ENCODE measurements around the gene LRP8.

Gene LRP8

DNA sequence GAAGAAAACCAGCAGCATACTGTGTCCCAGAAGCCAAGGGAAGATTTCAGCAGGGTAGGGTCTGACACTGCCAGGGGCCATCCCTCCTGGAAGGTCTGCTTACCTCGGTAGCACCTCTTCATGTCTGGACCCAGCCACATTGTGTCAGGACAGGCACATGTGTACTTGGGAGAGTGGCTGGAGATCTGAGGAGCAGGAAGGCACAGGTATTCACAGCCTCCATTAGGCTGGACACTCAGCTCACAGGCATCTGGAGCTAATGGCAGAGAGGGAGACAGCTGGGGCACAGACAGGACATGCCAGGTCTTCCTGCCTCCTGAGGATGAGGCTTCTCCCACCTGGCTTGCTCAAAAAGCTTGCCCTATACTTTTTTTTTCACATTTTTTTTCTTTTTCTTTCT is 69.7 kb downstream of the LRP8 start:
- H3K36me3 ChIP-seq (ENCODE audit: insufficient read depth, low read length): peaks cover 65% of the 10 kb centered on the region
- no peaks in the 10 kb centered on the region for H3K4me1 ChIP-seq (ENCODE audit: insufficient read depth, low read length)
- no peaks in the 10 kb centered on the region for H3K9me3 ChIP-seq (ENCODE audit: control insufficient read depth, insufficient read depth, low read length)
- no peak overlapping the region for H3K9ac ChIP-seq (ENCODE audit: low read depth, low read length)

DNA sequence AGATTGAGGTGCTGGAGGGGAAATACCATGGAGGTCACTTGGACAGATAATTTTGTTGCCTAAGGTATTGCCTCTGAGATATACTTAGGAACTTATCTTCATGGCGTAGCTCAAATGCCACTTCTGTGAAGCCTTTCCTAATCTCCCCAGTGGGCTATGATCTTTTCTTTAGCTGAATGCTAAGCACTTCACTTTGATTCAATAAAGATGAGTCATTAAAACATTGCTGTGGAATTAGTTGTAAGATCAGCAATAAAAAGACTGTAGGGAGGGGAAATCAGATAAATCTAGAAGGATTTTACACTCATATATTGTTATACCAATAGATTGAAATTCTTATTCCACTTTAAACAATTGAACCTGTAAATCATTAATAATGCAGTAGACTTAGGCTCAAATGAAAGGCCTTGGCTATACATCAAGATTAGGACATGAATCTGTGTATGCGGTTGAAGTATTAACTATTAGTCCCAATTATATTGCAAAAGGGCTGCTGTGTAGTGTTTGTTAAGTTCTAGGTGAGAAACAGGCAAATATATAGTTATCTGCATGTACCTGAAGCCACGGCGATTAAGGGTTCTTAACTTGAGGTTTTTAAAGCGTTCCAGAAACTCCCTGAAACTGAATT is 70.3 kb downstream of the LRP8 start:
- no peaks in the 10 kb centered on the region for H3K4me1 ChIP-seq (ENCODE audit: insufficient read depth, low read length)
- no peaks in the 10 kb centered on the region for H3K9me3 ChIP-seq (ENCODE audit: control insufficient read depth, insufficient read depth, low read length)
- no peak overlapping the region for H3K9ac ChIP-seq (ENCODE audit: low read depth, low read length)
- H3K36me3 ChIP-seq (ENCODE audit: insufficient read depth, low read length): peaks cover 59% of the 10 kb centered on the region

DNA sequence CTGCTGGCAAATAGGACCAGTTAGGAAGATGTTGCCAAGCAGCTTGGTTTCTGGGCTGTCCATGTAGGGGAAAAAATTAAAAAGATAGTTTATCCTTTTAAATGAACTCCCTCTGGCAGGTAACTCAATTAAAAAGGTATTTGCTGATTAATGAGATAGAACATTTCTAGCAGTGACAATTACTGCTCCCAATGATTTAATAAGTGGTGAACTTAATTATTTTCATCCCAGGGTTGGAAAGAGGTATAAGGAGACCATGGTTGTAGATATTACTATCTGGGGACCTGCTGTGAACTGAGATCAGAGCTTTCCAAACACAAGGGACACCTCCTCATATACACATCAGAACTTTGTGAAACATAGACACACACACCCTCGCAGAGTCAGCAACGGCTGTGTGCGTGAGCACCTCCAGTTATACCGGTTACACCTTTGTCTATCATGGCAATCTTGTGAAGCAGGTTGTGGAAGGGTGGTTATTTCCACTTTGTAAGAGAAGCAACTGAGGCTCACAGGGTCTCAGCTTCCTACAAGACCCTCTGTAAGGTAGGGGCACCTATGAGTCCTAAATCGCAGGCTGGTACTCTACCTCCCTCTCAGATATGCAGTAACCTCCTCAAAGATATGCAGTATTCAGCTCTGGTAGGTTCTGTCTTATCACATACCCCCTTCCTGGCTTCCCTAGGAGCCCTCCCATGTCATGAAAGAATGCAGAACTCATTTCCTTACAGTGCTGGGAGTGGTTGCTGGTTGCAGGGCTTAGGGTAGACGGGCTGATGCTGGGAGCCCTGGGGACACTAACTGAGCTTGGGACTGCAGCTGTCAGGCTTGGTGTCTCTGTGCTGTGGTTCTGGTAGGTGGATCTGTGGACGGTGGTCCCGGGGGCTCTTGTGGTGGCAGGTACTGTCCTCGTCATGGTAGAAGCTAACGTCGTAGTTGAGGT is 71.1 kb downstream of the LRP8 start:
- H3K36me3 ChIP-seq (ENCODE audit: insufficient read depth, low read length): peaks cover 53% of the 10 kb centered on the region
- H3K9me3 ChIP-seq (ENCODE audit: control insufficient read depth, insufficient read depth, low read length): no peaks in the 10 kb centered on the region
- H3K9ac ChIP-seq (ENCODE audit: low read depth, low read length): no peak overlapping the region
- H3K4me1 ChIP-seq (ENCODE audit: insufficient read depth, low read length): no peaks in the 10 kb centered on the region

DNA sequence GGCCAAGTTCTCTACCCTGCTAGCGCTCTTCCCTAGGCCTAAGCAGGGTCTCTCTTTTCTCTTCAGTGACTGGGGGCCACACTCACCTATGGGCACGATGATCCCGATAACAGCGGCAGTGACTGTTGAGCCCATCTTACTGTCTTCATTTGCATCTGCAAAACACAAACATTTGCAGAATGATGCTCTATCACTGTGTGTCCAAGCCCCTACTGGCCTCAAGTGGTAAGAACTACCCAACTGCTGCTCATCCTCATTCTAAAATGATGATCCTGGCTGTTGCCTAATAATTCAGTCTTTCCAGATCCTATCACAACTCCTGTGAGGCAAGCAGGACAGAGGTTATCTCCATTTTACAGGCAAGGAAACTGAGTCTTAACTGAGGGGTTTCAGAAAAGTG is 72.8 kb downstream of the LRP8 start:
- peaks cover 43% of the 10 kb centered on the region for H3K36me3 ChIP-seq (ENCODE audit: insufficient read depth, low read length)
- no peaks in the 10 kb centered on the region for H3K9me3 ChIP-seq (ENCODE audit: control insufficient read depth, insufficient read depth, low read length)
- no peak overlapping the region for H3K9ac ChIP-seq (ENCODE audit: low read depth, low read length)

DNA sequence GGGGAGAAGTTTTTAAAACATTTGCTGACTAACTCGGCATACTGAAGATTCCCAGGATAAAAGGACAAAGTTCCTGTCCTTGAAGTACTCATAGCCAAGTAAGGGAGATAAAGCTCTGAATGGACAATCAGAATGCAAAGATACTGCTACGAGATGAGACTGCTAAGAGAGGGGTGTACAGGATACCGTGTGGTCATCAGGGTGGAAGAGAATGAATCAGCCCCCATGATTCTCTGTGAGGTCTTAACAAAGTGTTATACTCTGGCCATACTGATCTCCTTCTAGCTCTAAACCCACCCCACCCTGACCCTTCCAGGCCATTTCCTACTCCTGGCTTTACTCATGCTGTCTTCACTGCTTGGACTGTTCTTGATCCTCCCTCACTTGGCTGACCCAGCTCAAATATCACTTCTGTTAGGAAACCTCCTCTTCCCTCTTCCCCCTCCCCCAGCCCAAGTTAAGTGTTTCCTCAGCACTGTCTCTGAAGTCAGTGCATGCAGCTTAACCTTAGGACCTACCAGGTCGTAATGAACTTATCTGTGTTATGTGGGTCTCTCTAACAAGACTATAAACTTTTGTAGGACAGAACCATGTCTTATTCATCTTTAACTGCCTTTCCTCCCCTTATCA is 73.7 kb downstream of the LRP8 start:
- Histone ChIP-seq H3K4me1 (ENCODE audit: insufficient read depth, low read length) (no peaks in the 10 kb centered on the region), H3K9me3 (ENCODE audit: control insufficient read depth, insufficient read depth, low read length) (no peaks in the 10 kb centered on the region), H3K36me3 (ENCODE audit: insufficient read depth, low read length) (peaks cover 40% of the 10 kb centered on the region), H3K9ac (ENCODE audit: low read depth, low read length) (no peak overlapping the region)

More for the DNA sequence above, 72.8 kb downstream of the LRP8 start:
- no peaks in the 10 kb centered on the region for H3K4me1 ChIP-seq (ENCODE audit: insufficient read depth, low read length)

DNA sequence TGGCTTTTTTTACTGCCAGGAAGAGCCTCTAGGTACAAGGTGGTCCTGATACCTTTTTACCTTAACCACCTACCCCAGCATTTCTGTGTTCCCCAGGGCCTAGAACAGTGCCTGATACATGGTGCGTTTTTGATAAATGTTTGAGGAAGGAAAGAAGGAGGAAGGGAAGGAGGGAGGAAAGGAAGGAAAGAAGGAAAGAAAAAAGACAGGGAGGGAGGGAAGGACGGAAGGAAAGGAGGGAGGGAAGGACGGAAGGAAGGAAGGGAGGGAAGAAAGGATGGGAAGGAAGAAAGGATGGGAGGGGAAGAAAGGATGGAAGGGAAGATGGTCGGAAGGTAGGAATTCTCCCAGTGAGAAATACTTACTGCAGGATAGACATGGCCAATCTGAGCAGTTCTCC is 77.5 kb downstream of the LRP8 start:
- Histone ChIP-seq H3K4me1 (ENCODE audit: insufficient read depth, low read length) (no peaks in the 10 kb centered on the region), H3K9me3 (ENCODE audit: control insufficient read depth, insufficient read depth, low read length) (no peaks in the 10 kb centered on the region), H3K9ac (ENCODE audit: low read depth, low read length) (no peak overlapping the region), H3K36me3 (ENCODE audit: insufficient read depth, low read length) (peaks cover 34% of the 10 kb centered on the region)

DNA sequence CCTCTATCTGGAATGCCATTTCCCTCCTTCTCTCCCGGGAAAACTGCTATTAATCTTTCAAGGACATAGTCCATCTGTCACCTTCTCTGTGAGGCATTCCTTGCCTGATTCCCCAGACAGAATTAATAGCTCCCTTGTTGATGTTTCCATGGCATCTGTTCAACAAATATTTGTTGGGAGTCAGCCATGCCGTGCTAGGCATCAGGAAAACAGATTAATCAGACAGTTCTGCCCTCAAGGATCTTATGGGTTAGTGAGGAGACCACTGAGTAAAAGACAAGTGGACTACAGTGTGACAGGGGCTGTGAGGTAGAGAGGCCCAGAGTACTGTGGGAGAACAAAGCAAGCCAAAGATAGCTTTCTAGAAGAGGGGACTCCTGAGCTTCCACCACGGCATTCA is 78.2 kb downstream of the LRP8 start:
- Histone ChIP-seq H3K4me1 (ENCODE audit: insufficient read depth, low read length) (no peaks in the 10 kb centered on the region), H3K9ac (ENCODE audit: low read depth, low read length) (no peak overlapping the region), H3K36me3 (ENCODE audit: insufficient read depth, low read length) (peaks cover 27% of the 10 kb centered on the region), H3K9me3 (ENCODE audit: control insufficient read depth, insufficient read depth, low read length) (no peaks in the 10 kb centered on the region)

DNA sequence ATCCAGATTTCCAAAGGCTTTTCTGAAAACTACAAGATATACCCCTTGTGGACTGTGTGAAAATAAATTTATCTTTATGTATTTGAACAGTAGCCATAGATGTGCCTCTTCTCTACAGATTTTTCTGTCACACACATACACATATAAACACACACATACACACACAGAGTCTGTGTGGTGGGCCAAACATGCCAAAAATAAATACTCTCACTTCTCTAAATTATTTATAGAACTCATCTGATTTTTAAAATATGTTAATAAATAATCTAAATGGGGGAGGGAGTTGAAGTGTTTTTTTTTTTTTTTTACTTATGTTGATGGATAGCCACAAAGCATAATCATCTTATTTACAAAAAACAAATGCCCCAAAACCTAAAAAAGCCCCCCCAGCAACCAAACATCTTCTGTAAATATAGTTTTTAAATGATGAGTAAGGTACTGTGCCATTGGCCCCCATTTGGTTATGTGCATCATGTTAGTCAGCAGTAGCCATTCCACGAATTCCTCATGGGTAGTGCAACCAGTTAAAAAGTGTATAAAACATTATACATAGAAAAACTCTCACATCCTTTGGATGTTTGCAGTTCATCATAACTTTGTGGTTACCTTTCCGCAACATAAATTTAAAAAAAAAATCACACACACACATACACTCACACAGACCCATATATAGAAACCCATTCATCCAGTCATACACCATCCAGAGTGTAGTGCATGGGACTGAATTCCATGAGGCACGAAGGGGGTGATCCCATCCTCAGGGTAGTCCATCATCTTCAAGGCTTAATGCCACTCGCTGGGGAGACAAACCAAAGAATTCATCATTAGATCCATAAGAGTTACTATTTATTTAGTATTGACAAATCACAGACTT is 81.4 kb downstream of the LRP8 start:
- H3K4me1 ChIP-seq (ENCODE audit: insufficient read depth, low read length): no peaks in the 10 kb centered on the region
- H3K36me3 ChIP-seq (ENCODE audit: insufficient read depth, low read length): peaks cover 26% of the 10 kb centered on the region
- H3K9me3 ChIP-seq (ENCODE audit: control insufficient read depth, insufficient read depth, low read length): no peaks in the 10 kb centered on the region
- no peak overlapping the region for H3K9ac ChIP-seq (ENCODE audit: low read depth, low read length)

DNA sequence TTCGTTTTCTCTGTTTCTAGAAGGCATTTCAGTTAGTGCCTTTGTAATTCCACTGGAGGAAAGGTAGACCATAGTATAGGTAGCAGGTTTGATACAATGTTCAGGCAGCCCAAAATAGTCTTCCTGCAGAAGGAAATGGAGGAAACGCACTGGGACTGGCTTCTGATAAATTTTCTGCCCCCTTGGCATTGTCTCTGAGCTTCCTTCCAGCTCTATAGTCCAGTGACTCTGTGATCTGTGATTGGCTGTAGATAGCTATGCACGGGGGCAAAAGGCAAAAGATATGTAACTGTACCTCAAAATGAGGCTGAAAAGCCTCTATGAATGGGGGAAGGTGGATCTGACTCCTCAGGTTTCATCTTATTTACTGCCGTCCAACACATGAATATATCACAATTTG is 83.7 kb downstream of the LRP8 start:
- H3K9ac ChIP-seq (ENCODE audit: low read depth, low read length): no peak overlapping the region
- no peaks in the 10 kb centered on the region for H3K9me3 ChIP-seq (ENCODE audit: control insufficient read depth, insufficient read depth, low read length)
- H3K4me1 ChIP-seq (ENCODE audit: insufficient read depth, low read length): no peaks in the 10 kb centered on the region
- H3K36me3 ChIP-seq (ENCODE audit: insufficient read depth, low read length): peaks cover 19% of the 10 kb centered on the region

DNA sequence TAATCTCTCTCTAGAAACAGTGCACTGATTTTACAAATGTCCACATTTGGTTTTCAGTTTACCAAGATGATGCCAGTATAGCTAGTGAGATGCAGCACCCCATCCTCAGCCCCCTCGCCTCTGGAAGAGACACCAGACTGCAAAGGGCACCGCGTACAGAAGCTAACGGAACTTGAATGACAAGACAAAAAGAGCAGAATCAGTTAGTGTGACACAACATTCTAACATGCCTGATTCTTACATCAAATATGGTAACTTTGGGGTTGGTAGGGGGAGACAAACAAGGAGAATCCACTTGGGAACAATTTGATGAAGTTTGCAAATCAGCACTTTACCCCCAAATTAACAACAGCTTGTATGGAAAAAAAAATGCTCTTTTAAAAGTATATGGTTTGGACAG is 85.5 kb downstream of the LRP8 start:
- peaks cover 8% of the 10 kb centered on the region for H3K36me3 ChIP-seq (ENCODE audit: insufficient read depth, low read length)
- no peaks in the 10 kb centered on the region for H3K9me3 ChIP-seq (ENCODE audit: control insufficient read depth, insufficient read depth, low read length)
- no peaks in the 10 kb centered on the region for H3K4me1 ChIP-seq (ENCODE audit: insufficient read depth, low read length)

DNA sequence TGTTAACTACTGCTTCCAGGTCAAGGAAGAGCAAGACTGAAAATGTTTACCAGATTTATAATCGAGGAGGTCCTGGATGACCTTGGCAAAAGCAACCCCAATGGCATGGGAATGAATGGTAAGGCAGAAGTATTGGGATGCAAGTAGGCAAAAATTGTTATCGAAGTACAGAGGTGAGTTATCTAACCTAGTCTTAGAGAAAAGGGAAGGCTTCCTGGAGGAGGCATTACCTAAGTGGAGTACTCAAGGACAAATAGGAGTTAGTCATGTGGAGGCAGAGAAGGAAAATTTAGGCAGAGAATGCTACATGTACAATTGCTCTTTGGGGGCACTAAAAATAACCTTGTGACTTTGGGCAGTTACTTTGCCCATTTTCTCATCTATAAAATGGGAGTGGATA is 86.0 kb downstream of the LRP8 start:
- Histone ChIP-seq H3K9me3 (ENCODE audit: control insufficient read depth, insufficient read depth, low read length) (no peaks in the 10 kb centered on the region), H3K4me1 (ENCODE audit: insufficient read depth, low read length) (no peaks in the 10 kb centered on the region), H3K9ac (ENCODE audit: low read depth, low read length) (no peak overlapping the region), H3K36me3 (ENCODE audit: insufficient read depth, low read length) (peaks cover 7% of the 10 kb centered on the region)

More for the DNA sequence above, 85.5 kb downstream of the LRP8 start:
- no peak overlapping the region for H3K9ac ChIP-seq (ENCODE audit: low read depth, low read length)

DNA sequence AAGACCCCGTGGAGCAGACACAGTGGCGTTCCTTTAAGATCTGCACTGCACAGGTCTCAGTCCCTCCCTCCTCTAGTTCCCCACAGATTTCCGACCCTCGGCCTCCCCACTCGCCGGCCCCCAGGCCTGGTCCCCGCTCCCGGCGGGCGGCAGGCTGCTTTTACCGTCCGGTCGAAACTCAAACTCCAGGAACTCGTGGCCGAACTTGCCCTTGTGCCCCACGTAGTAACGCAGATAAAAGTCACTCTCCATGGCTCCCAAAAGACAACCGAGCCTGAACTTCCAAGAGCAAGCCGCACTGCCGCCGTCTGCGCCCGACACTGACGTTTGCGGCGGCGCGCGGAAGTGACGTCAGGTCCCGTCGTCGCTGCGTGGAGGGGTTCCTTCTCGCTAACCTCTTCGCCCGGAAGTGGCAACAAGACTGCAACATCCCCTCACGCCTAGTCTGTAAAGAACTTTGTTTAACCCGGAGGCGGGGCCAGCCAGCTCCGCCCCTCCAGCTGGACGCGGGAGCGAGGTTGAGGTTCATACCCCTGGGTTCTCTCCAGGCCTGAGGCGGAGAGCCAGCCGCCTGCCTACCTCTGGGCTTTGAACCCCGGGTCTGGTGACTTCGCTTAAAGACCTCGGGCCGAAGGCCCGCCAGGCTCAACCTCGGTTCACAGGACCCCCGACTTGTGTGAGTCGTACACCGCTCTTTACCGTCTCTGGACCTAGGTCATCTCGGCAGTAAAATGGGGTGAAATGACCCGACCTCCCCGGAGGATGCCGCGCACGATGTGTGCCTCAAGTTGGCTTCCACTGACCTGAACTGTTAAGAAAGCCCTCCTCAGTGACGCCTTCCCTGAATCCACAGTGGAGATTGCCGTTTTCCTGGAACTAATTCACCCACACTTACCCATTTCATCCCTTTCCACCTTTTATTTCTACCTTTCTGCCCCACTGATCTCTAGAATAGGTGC is 89.4 kb downstream of the LRP8 start, which contains the start of gene MAGOH:
MAGOH (minus strand) TSS at position 322 of the 959 bp plus-strand sequence; CDS start at position 252, 70 bp downstream.
- Histone ChIP-seq H3K4me1 (ENCODE audit: insufficient read depth, low read length) (no peaks in the 10 kb centered on the region), H3K36me3 (ENCODE audit: insufficient read depth, low read length) (peaks cover 14% of the 10 kb centered on the region), H3K9ac (ENCODE audit: low read depth, low read length) (peak within 1 kb of the TSS; percentile 90), H3K9me3 (ENCODE audit: control insufficient read depth, insufficient read depth, low read length) (no peaks in the 10 kb centered on the region)

DNA sequence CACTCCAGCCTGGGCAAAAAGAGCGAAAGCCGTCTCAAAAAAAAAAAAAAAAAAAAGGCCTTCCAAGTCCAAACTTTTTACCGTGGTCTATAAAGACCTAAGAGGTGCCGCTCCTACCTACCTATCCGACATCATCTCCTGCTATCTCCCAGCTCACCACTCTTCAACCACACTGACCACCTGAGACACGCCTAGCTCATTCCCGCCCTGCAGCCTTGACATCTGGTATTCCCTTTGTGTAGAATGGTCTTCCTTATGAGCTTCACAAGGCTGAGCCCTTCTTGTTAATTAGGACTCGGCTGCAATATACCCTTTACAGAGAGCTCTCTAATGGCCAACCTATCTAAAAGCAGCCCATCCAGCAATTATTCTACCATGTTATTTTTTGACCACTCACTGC is 90.2 kb downstream of the LRP8 start:
- Histone ChIP-seq H3K4me1 (ENCODE audit: insufficient read depth, low read length) (no peaks in the 10 kb centered on the region), H3K9me3 (ENCODE audit: control insufficient read depth, insufficient read depth, low read length) (no peaks in the 10 kb centered on the region), H3K36me3 (ENCODE audit: insufficient read depth, low read length) (peaks cover 16% of the 10 kb centered on the region), H3K9ac (ENCODE audit: low read depth, low read length) (peak overlapping the region; percentile 90)
